Posterior cingulate gyrus (tissue), 11 donors: ENCODE data around the gene SCNN1A.
A peak's percentile ranks its signal among the peaks of the same experiment; 100 is the strongest.

Experiments
- DNase-seq, 10 donors: peaks; one replicate each; pipeline versions ENCODE4 v3.0.0 to v3.0.0-alpha.2; 2020 to 2021; ENCODE audit warnings: mixed read lengths in 3 of 10
- intact Hi-C: fragments of 100-400 bp; cut with DNase I; formaldehyde crosslinking; loops from one replicate; pipeline ENCODE4 v1.15.1; 2023

Gene SCNN1A

GRCh38 chr12:6310771-6311610, 64.4 kb downstream of the SCNN1A start:
- intact Hi-C loops, result no loop called here
- DNase-seq, result peak in 3 of 10 donors; percentile 39 to 57 (median 50)

GRCh38 chr12:6307529-6307928, 67.8 kb downstream of the SCNN1A start:
- peak in 3 of 10 donors; percentile 14 to 86 (median 59) for DNase-seq
- intact Hi-C loops, result no loop called here

- intact Hi-C loops, result no loop called here
- peak in 3 of 10 donors; percentile 37 to 40 (median 40) for DNase-seq
These were observed 68.7 kb downstream of the SCNN1A start for GRCh38 chr12:6306599-6307220.

GRCh38 chr12:6306151-6306550, 69.2 kb downstream of the SCNN1A start:
- no peak for DNase-seq
- intact Hi-C loops, result no loop called here

- no peak for DNase-seq
- intact Hi-C loops, result no loop called here
These were observed 72.3 kb downstream of the SCNN1A start for GRCh38 chr12:6303071-6303470.

- intact Hi-C loops, result no loop called here
These were observed 72.7 kb downstream of the SCNN1A start for GRCh38 chr12:6302621-6303020.

GRCh38 chr12:6301721-6302120, 73.6 kb downstream of the SCNN1A start:
- intact Hi-C loops, result no loop called here
- peak in 2 of 10 donors; percentile 5 to 20 for DNase-seq

More at GRCh38 chr12:6302621-6303020, 72.7 kb downstream of the SCNN1A start:
- peak in 3 of 10 donors; percentile 5 to 14 (median 11) for DNase-seq

GRCh38 chr12:6297170-6297569, 78.2 kb downstream of the SCNN1A start:
- intact Hi-C loops, result no loop called here
- peak in 3 of 10 donors; percentile 15 to 37 (median 18) for DNase-seq
